ENCODE measurements around the gene MVB12B. TPM values are rescaled to one million over a fixed set of nuclear protein-coding genes. Genes with fewer than 3 reads are reported as not detected.

Gene MVB12B
- total RNA-seq, 1 experiment from 2014 or later, result 10.9 TPM

DNA sequence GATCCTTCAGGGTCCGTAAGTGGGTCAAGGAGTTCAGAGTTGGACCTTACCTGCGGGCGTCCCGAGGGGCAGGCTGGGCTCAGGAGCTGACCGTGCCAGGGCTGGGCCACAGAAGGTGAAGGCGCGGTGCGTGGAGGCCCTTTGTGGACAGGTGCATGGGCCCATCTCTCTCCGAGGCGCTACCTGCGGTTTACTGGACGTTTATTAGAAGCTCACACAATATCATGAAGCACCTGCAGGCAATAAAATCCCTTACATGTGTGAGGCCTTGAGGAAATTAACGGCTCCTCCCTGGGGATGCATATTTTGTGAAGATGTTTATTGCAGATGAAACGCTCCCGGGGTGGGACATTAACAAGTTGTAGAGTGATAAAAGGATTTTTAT lies 207.3 kb downstream of the MVB12B start:
- intact Hi-C loops (cut with micrococcal nuclease), result no loop called here
- Histone ChIP-seq H3K4me1 (ENCODE audit: control insufficient read depth in 1 of 2, insufficient read depth in 2 of 2, low read length in 2 of 2) (no peaks in the 10 kb centered on the region), H4K20me1 (ENCODE audit: insufficient read depth) (no peaks in the 10 kb centered on the region), H3K4me2 (ENCODE audit: low read length) (no peak overlapping the region), H3K9me3 (ENCODE audit: control insufficient read depth in 1 of 2, insufficient read depth in 1 of 2, low read depth in 1 of 2, low read length in 2 of 2) (no peaks in the 10 kb centered on the region), H3K27ac (ENCODE audit: low read depth, low read length) (no peak overlapping the region), H3K9me2 (ENCODE audit: insufficient read depth) (no peaks in the 10 kb centered on the region), H2AFZ (ENCODE audit: low read depth, low read length, poor library complexity, severe bottlenecking) (no peak overlapping the region), H3K79me2 (ENCODE audit: insufficient read depth, low read length) (no peaks in the 10 kb centered on the region), H3K9ac (ENCODE audit: low read length) (no peak overlapping the region), H3K36me3 (ENCODE audit: control insufficient read depth in 1 of 2, insufficient read depth in 2 of 2, low read length in 2 of 2) (no peaks in the 10 kb centered on the region), H3K27me3 (ENCODE audit: insufficient read depth, low read length) (no peaks in the 10 kb centered on the region), H3K4me3 (replicated peaks in 1 of 2; ENCODE audit: low read depth in 1 of 2, low read length in 2 of 2) (no peak overlapping the region)
- no peak for ATAC-seq
- ChIA-PET POLR2A (no interaction called here), RAD21 (ENCODE audit: low non-redundant PET in 1 of 2, low total read pairs in 2 of 2, uncharacterized antibody in 2 of 2, unreplicated experiment in 2 of 2) (no interaction called here), CTCF (no interaction called here)
- TF ChIP-seq, protein P1, sequence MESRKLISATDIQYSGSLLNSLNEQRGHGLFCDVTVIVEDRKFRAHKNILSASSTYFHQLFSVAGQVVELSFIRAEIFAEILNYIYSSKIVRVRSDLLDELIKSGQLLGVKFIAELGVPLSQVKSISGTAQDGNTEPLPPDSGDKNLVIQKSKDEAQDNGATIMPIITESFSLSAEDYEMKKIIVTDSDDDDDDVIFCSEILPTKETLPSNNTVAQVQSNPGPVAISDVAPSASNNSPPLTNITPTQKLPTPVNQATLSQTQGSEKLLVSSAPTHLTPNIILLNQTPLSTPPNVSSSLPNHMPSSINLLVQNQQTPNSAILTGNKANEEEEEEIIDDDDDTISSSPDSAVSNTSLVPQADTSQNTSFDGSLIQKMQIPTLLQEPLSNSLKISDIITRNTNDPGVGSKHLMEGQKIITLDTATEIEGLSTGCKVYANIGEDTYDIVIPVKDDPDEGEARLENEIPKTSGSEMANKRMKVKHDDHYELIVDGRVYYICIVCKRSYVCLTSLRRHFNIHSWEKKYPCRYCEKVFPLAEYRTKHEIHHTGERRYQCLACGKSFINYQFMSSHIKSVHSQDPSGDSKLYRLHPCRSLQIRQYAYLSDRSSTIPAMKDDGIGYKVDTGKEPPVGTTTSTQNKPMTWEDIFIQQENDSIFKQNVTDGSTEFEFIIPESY (IDR thresholded peaks at IDR 0.05; ENCODE audit: extremely low read depth, insufficient replicate concordance, low read length), result no peak
- TF ChIP-seq EZH2phosphoT487 (IDR thresholded peaks at IDR 0.05; ENCODE audit: borderline replicate concordance) (no peak), ELF1 (IDR thresholded peaks at IDR 0.05; ENCODE audit: borderline replicate concordance, low read depth) (no peak), SP1 (IDR thresholded peaks at IDR 0.05; ENCODE audit: low read depth) (no peak), ZFX (IDR thresholded peaks at IDR 0.05) (no peak), JUND (IDR thresholded peaks at IDR 0.05) (no peak), SIN3A (IDR thresholded peaks at IDR 0.05; ENCODE audit: low read depth) (no peak), TCF7L2 (IDR thresholded peaks at IDR 0.05; ENCODE audit: borderline replicate concordance, extremely low read depth, insufficient read depth, insufficient read length) (no peak), CEBPB (IDR thresholded peaks at IDR 0.05; ENCODE audit: low read depth) (no peak), FOSL1 (IDR thresholded peaks at IDR 0.05; ENCODE audit: low read depth) (no peak), YY1 (IDR thresholded peaks at IDR 0.05; ENCODE audit: extremely low read depth, insufficient replicate concordance, low read depth, low read length) (no peak)
- TF ChIP-seq, protein P2, sequence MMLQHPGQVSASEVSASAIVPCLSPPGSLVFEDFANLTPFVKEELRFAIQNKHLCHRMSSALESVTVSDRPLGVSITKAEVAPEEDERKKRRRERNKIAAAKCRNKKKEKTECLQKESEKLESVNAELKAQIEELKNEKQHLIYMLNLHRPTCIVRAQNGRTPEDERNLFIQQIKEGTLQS (IDR thresholded peaks at IDR 0.05), result no peak
- no peak for DNase-seq (ENCODE audit: low read depth, low spot score)
- no TSS peak for BruUV-seq (replicated peaks)

All from HCT116 (cell line).